Activated CD4-positive, alpha-beta memory T cell treated with anti-CD3 and anti-CD28 coated beads, Interleukin-2, amount 10 ng/mL, durations not matched to agents 7 days and 5 days (primary cell): Measurements from ENCODE around the gene VSIG8. TPM values are rescaled to one million over a fixed set of nuclear protein-coding genes. Genes with fewer than 3 reads are reported as not detected.
"Not testable (repeated sequence)": the region's sequence is repeated elsewhere in the genome, so short reads cannot be mapped to it uniquely, and the experiment has no call there.

Experiments used
- CTCF ChIA-PET: fragments of 350-600 bp; sonication (Branson Sonifier 250); formaldehyde crosslinking; loops from one replicate; lab custom pipeline; 2021; ENCODE audit warnings: antibody characterized with exemption, inconsistent platforms; lab: Charles Lee
- POLR2A ChIA-PET: fragments of 350-600 bp; sonication (Branson Sonifier 250); formaldehyde crosslinking; loops from one replicate; lab custom pipeline; 2021; ENCODE audit warnings: antibody characterized with exemption; lab: Charles Lee
- DNase-seq: peaks from one replicate; pipeline ENCODE4 v3.0.0-alpha.2; 2020
- H3K27ac Mint-ChIP-seq: one replicate; pipeline ENCODE4 v1.8.0; 2021; ENCODE audit warnings: mild to moderate bottlenecking, mixed read lengths
- H3K27me3 Mint-ChIP-seq: one replicate; pipeline ENCODE4 v1.8.0; 2021; ENCODE audit warnings: mixed read lengths
- H3K36me3 Mint-ChIP-seq: one replicate; pipeline ENCODE4 v1.8.0; 2021; ENCODE audit warnings: low read depth, mixed read lengths
- H3K4me1 Mint-ChIP-seq: one replicate; pipeline ENCODE4 v1.8.0; 2021; ENCODE audit warnings: mixed read lengths
- H3K4me3 Mint-ChIP-seq: one replicate; pipeline ENCODE4 v1.8.0; 2021; ENCODE audit warnings: mild to moderate bottlenecking, mixed read lengths
- H3K9me3 Mint-ChIP-seq: one replicate; pipeline ENCODE4 v1.8.0; 2021; ENCODE audit warnings: mixed read lengths
- total RNA-seq, 2 experiments: library from RNA; stranded (reverse); gene quantifications; one replicate each; pipeline ENCODE4 v1.2.3, GENCODE V29; 2021

VSIG8 gene
- not detected for total RNA-seq

DNA sequence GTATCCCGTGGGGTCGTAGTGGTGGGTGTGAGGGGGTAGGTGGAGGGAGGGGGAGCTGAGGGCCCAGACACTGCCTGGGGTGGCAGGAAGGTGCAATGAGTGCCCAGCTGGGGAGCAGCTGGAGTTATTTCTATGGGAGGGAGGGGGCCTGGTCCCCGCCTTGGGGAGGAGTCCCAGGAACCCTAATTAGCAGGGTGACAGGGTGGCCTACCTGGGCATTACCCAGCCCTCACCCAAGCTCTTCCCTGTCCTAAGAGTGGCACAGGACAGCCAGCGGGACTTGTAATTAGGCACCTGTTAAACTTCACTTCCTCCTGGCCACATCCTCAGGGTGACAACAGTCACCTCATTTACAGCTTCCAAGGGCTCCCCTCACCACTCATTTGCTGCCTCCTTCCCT lies at the start of gene VSIG8:
TSS of gene VSIG8 (minus strand) at position 101 of the 400 bp plus-strand sequence. CDS start 136 bp downstream, outside the sequence.
- DNase-seq, result no peak
- Mint-ChIP-seq H3K9me3 (no peaks in the 10 kb centered on the region), H3K4me1 (no peaks in the 10 kb centered on the region), H3K27ac (no peak within 1 kb of the TSS), H3K36me3 (no peaks in the 10 kb centered on the region), H3K4me3 (no peak within 1 kb of the TSS), H3K27me3 (peaks cover 7% of the 10 kb centered on the region)
- ChIA-PET POLR2A (no interaction called here), CTCF (interaction anchor here (0.5 kb wide), 1 partner anchor 1495 kb away, joined by 3 read pairs; no protein-coding TSS in a partner anchor)

- H3K4me3 Mint-ChIP-seq, result peak overlapping the region; percentile 1
- peak overlapping the region; percentile 78 for H3K27ac Mint-ChIP-seq
- H3K36me3 Mint-ChIP-seq, result peaks cover 25% of the 10 kb centered on the region
- H3K27me3 Mint-ChIP-seq, result no peaks in the 10 kb centered on the region
- ChIA-PET POLR2A (interaction anchor here (0.9 to 1.0 kb wide), 3 partner anchors 15 to 835 kb away, joined by 3 read pairs; partner anchors contain the start of genes AIM2 and DCAF8), CTCF (interaction anchor here (1.0 to 1.3 kb wide), 2 partner anchors 14 to 95 kb away, joined by 3 read pairs; partner anchors contain the start of gene TAGLN2)
- no peaks in the 10 kb centered on the region for H3K9me3 Mint-ChIP-seq
- peak; percentile 38 for DNase-seq
- H3K4me1 Mint-ChIP-seq, result peaks cover 64% of the 10 kb centered on the region
Observed at GRCh38 chr1:159911326-159912070, 49.0 kb upstream of the VSIG8 start.

DNA sequence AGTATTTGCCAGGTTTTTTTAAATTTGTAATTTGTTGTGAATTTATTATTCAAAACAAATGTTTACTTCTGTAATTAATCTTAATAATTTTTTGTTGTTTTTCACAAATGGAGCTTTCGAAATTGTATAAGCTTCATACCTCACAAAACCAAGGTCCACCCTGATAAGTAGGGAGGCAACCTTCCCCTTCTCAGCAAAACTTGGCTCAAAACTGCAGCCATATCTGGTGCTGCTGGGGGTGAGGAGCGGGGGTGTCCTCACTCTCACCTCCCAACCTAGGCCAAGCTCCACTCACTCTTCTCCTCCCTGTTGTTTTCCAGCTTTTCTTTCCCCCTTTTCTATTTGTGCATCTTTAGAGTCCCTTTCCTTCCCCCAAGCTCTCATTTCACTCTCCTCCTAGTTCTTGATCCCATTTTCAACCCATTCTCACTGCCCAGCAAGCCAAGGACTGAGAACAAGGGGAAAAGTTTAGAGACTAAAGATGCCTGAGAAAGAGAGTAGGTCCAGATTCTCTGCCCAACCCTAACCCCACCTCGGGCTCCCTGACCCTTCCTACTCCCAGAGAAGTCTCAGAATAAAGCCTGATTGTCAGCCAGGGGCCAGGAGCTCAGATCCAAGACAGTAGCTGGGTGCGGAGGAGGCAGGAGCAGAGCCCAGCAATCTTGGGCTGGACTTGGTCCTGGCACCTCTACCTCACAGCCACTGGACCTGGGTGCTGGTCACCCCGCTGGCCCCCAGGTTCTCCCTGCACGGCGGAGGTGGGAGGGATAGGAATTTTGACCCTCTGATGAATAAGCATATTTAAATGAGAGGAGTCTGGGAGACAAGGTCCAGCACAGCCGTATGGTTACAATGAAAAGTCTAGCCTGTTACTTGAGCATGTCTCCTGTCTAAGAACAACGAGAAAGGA lies 45.8 kb upstream of the VSIG8 start:
- peaks cover 46% of the 10 kb centered on the region for H3K4me1 Mint-ChIP-seq

GRCh38 chr1:159906960-159907359 lies 44.5 kb upstream of the VSIG8 start:
- ChIA-PET CTCF (interaction anchor here (0.7 to 1.3 kb wide), 2 partner anchors 16 to 100 kb away, joined by 3 read pairs; no protein-coding TSS in a partner anchor), POLR2A (no interaction called here)
- DNase-seq, result no peak
- no peak overlapping the region for H3K4me3 Mint-ChIP-seq
- H3K27me3 Mint-ChIP-seq, result no peaks in the 10 kb centered on the region
- peaks cover 33% of the 10 kb centered on the region for H3K4me1 Mint-ChIP-seq
- no peak overlapping the region for H3K27ac Mint-ChIP-seq
- no peaks in the 10 kb centered on the region for H3K36me3 Mint-ChIP-seq
- H3K9me3 Mint-ChIP-seq, result no peaks in the 10 kb centered on the region

More for the DNA sequence above, 45.8 kb upstream of the VSIG8 start:
- peaks cover 3% of the 10 kb centered on the region for H3K36me3 Mint-ChIP-seq
- no peaks in the 10 kb centered on the region for H3K27me3 Mint-ChIP-seq
- CTCF ChIA-PET, result interaction anchor here (1.4 kb wide), 1 partner anchor 15 kb away, joined by 4 read pairs; no protein-coding TSS in a partner anchor
- POLR2A ChIA-PET, result interaction anchor here (1.2 to 1.5 kb wide), 2 partner anchors 15 to 17 kb away, joined by 5 to 8 read pairs; partner anchors contain the start of gene TAGLN2
- no peak overlapping the region for H3K4me3 Mint-ChIP-seq
- no peak for DNase-seq
- H3K9me3 Mint-ChIP-seq, result no peaks in the 10 kb centered on the region
- no peak overlapping the region for H3K27ac Mint-ChIP-seq

- H3K36me3 Mint-ChIP-seq, H3K9me3 Mint-ChIP-seq, H3K4me3 Mint-ChIP-seq, H3K4me1 Mint-ChIP-seq, H3K27ac Mint-ChIP-seq, DNase-seq, H3K27me3 Mint-ChIP-seq: not testable (repeated sequence)
- CTCF ChIA-PET, result interaction anchor here (0.7 kb wide), 1 partner anchor 128 kb away, joined by 4 read pairs; no protein-coding TSS in a partner anchor
- POLR2A ChIA-PET, result interaction anchor here (1.4 to 1.5 kb wide), 2 partner anchors 11 to 19 kb away, joined by 3 read pairs; no protein-coding TSS in a partner anchor
Observed at GRCh38 chr1:159904036-159904435, 41.6 kb upstream of the VSIG8 start.

DNA sequence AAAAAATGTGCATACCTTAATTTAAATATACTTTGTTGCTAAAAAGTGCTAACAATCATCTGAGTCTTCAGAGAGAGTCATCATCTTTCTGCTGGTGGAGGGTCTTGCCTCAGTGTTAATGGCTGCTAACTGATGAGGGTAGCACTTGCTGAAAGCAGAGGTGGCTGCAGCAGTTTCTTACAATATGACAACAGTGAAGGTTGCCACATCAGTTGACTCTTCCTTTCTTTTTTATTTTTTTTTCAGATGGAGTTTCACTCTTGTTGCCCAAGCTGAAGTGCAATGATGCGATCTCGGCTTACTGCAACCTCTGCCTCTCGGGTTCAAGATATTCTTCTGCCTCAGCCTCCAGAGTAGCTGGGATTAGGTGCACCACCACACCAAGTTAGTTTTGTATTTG lies 40.1 kb upstream of the VSIG8 start:
- Mint-ChIP-seq H3K36me3 (no peaks in the 10 kb centered on the region), H3K9me3 (no peaks in the 10 kb centered on the region), H3K27ac (no peak overlapping the region), H3K4me1 (peaks cover 2% of the 10 kb centered on the region), H3K27me3 (no peaks in the 10 kb centered on the region), H3K4me3 (no peak overlapping the region)
- ChIA-PET POLR2A (interaction anchor here (1.0 to 1.7 kb wide), 2 partner anchors 10 to 21 kb away, joined by 3 to 6 read pairs; no protein-coding TSS in a partner anchor), CTCF (interaction anchor here (0.7 kb wide), 1 partner anchor 10 kb away, joined by 3 read pairs; no protein-coding TSS in a partner anchor)
- no peak for DNase-seq

DNA sequence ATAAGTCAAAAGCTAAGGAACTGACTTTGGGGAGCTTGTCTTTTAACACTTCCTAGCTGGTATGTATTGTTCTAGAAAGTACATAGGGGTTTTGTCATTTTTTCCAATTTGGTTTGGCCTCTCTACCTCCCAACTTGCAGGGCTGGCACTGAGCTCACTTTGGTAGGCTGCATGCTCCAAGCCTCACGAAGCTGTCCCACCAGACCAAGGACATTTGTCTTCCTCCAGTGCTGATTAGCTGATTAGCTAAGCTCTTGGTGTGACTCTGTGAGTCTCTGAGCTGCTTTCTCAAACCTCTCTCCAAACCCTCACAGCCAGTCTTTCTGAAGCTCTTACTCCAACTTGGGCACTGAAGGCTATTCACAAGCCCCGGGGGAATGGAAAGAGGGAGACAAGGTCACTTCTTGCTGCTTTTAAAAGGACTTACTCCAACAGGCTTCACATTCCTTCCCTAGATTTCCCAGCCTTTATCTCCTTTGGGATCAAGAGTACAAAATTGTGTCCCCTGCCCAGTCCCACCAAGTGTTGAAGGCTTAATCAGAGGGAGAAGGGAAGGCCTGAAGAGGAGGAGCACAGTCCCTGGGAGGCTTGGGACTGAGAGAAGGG lies 38.4 kb upstream of the VSIG8 start:
- Mint-ChIP-seq H3K4me1 (peaks cover 2% of the 10 kb centered on the region), H3K27me3 (peaks cover 7% of the 10 kb centered on the region), H3K4me3 (no peak overlapping the region), H3K9me3 (no peaks in the 10 kb centered on the region), H3K27ac (no peak overlapping the region), H3K36me3 (no peaks in the 10 kb centered on the region)
- ChIA-PET CTCF (interaction anchor here (2.0 kb wide), 1 partner anchor 106 kb away, joined by 6 read pairs; no protein-coding TSS in a partner anchor), POLR2A (interaction anchor here (1.3 to 1.8 kb wide), 2 partner anchors 15 to 23 kb away, joined by 4 to 6 read pairs; no protein-coding TSS in a partner anchor)
- no peak for DNase-seq

- ChIA-PET POLR2A (interaction anchor here (1.3 to 1.8 kb wide), 2 partner anchors 16 to 23 kb away, joined by 4 to 6 read pairs; no protein-coding TSS in a partner anchor), CTCF (interaction anchor here (2.0 kb wide), 1 partner anchor 107 kb away, joined by 6 read pairs; no protein-coding TSS in a partner anchor)
- peak; percentile 38 for DNase-seq
- Mint-ChIP-seq H3K27ac (no peak within 1 kb of the TSS), H3K27me3 (peaks cover 7% of the 10 kb centered on the region), H3K36me3 (no peaks in the 10 kb centered on the region), H3K4me3 (no peak within 1 kb of the TSS), H3K4me1 (peaks cover 2% of the 10 kb centered on the region), H3K9me3 (no peaks in the 10 kb centered on the region)
Observed at GRCh38 chr1:159900086-159900680, 37.7 kb upstream of the VSIG8 start, which contains the start of gene CFAP45. Gene CFAP45 (minus strand): TSS chr1:159900165. CDS start chr1:159900098, 67 bp downstream.

- H3K27ac Mint-ChIP-seq, CTCF ChIA-PET: not testable (repeated sequence)
Observed at GRCh38 chr1:159899634-159900033, 37.2 kb upstream of the VSIG8 start.

GRCh38 chr1:159898527-159898926 lies 36.1 kb upstream of the VSIG8 start:
- ChIA-PET CTCF (no interaction called here), POLR2A (no interaction called here)
- no peaks in the 10 kb centered on the region for H3K36me3 Mint-ChIP-seq
- peaks cover 9% of the 10 kb centered on the region for H3K27me3 Mint-ChIP-seq
- no peaks in the 10 kb centered on the region for H3K9me3 Mint-ChIP-seq
- H3K27ac Mint-ChIP-seq, result no peak overlapping the region
- H3K4me3 Mint-ChIP-seq, result no peak overlapping the region
- DNase-seq, result no peak
- peaks cover 2% of the 10 kb centered on the region for H3K4me1 Mint-ChIP-seq

More at GRCh38 chr1:159899634-159900033, 37.2 kb upstream of the VSIG8 start:
- not testable (repeated sequence) for DNase-seq, H3K9me3 Mint-ChIP-seq, H3K36me3 Mint-ChIP-seq, H3K4me1 Mint-ChIP-seq, H3K27me3 Mint-ChIP-seq, H3K4me3 Mint-ChIP-seq
- POLR2A ChIA-PET, result interaction anchor here (1.8 kb wide), 1 partner anchor 24 kb away, joined by 6 read pairs; no protein-coding TSS in a partner anchor

DNA sequence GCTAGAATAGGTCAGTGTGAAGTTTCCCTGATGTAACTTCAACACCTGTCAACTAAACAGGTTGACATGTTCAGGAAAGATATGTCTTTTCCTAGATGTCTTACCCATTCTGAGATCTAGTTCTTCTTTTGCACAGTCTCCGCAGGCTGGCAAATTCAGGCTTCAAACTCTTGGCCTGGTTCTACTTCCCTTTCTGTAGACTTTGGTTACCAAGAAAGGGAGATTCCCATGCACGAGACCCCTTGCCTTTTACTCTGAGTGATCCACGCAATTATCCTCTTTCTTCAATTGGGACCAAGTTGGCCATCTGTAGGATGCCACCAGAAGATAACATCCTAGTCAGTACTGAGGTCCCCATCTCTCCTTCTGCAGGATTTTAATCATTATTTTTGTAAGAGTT lies 35.5 kb upstream of the VSIG8 start:
- Mint-ChIP-seq H3K9me3 (no peaks in the 10 kb centered on the region), H3K27me3 (peaks cover 13% of the 10 kb centered on the region), H3K4me1 (peaks cover 2% of the 10 kb centered on the region), H3K4me3 (no peak overlapping the region), H3K27ac (no peak overlapping the region), H3K36me3 (no peaks in the 10 kb centered on the region)
- ChIA-PET CTCF (no interaction called here), POLR2A (no interaction called here)
- no peak for DNase-seq
